NCI-H748 (cell line): ENCODE results near the gene PPP3R2.
"Not testable (repeated sequence)": the region's sequence is repeated elsewhere in the genome, so short reads cannot be mapped to it uniquely, and the experiment has no call there.

Experiments used
- DNase-seq: peaks from one replicate; lab custom pipeline; 2025; ENCODE audit not compliant: unreplicated experiment; lab: John Stamatoyannopoulos, UW

The PPP3R2 gene

GRCh38 chr9:101590074-101590473, 4.7 kb downstream of the PPP3R2 start:
- not testable (repeated sequence) for DNase-seq

GRCh38 chr9:101587332-101588043, 7.3 kb downstream of the PPP3R2 start:
- no peak for DNase-seq

GRCh38 chr9:101586651-101587050, 8.1 kb downstream of the PPP3R2 start:
- no peak for DNase-seq

- no peak for DNase-seq
Measured at GRCh38 chr9:101585740-101586139, 9.0 kb downstream of the PPP3R2 start.

GRCh38 chr9:101582553-101582952, 12.2 kb downstream of the PPP3R2 start:
- DNase-seq, result no peak

GRCh38 chr9:101579711-101580545, 14.8 kb downstream of the PPP3R2 start:
- no peak for DNase-seq

- DNase-seq, result no peak
Measured at GRCh38 chr9:101578378-101578777, 16.4 kb downstream of the PPP3R2 start.

GRCh38 chr9:101574731-101575333, 19.9 kb downstream of the PPP3R2 start:
- no peak for DNase-seq

GRCh38 chr9:101572316-101572715, 22.5 kb downstream of the PPP3R2 start:
- DNase-seq, result no peak

- no peak for DNase-seq
Measured at GRCh38 chr9:101571114-101571513, 23.7 kb downstream of the PPP3R2 start.

GRCh38 chr9:101569741-101570501, 24.8 kb downstream of the PPP3R2 start:
- DNase-seq, result no peak

- DNase-seq, result no peak
Measured at GRCh38 chr9:101567725-101568350, 26.9 kb downstream of the PPP3R2 start.

- peak; percentile 19 for DNase-seq
Measured at GRCh38 chr9:101566904-101567724, 27.7 kb downstream of the PPP3R2 start.

GRCh38 chr9:101564252-101564651, 30.5 kb downstream of the PPP3R2 start:
- DNase-seq, result no peak

GRCh38 chr9:101562966-101563365, 31.8 kb downstream of the PPP3R2 start:
- DNase-seq, result no peak

- no peak for DNase-seq
Measured at GRCh38 chr9:101561740-101562139, 33.0 kb downstream of the PPP3R2 start.

GRCh38 chr9:101549472-101550098, 45.2 kb downstream of the PPP3R2 start:
- DNase-seq, result not testable (repeated sequence)

GRCh38 chr9:101543098-101543735, 51.6 kb downstream of the PPP3R2 start:
- DNase-seq, result no peak
